Measurements from ENCODE around the gene NPFFR1.

The NPFFR1 gene

DNA sequence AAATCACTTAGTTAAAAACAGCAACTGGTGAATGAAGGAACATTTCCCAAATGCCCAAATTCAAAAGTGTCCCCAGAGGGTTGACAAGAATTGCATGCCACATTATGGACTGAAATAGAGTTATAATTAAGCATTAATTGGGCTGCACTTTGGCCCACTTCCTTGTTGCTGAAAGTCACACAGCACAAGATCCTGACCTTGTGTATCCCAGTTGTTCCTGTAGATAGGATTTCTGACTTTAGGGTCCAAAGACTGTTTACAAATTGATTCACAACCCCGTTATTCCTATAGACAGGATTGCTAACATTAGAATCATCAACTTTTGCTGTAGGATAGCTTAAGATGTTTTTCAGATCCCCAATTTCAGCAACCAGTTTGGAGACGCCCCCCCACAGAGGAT, 31.5 kb upstream of the NPFFR1 start:
- no peak for DNase-seq (ENCODE audit: low read depth)

DNA sequence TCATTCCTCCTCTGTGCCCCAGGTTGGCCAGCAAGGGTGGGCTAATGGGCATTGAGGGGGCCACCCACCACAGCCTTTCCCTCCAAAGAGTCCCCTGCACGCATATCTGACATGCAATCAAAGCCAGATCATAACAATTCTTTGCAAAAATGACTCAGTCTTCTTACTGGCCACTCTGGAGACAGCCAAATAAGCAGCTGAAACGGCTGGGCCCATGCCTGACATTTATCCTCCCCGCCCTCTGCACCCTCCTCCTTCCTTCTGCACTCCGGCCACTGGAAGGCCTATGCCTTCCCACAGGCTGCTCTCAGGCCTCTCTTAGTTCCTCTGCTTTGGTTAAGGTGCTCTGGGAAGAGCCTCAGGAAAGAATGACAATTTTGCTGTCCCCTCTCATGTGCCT, 29.2 kb upstream of the NPFFR1 start:
- DNase-seq (ENCODE audit: low read depth), result no peak

DNA sequence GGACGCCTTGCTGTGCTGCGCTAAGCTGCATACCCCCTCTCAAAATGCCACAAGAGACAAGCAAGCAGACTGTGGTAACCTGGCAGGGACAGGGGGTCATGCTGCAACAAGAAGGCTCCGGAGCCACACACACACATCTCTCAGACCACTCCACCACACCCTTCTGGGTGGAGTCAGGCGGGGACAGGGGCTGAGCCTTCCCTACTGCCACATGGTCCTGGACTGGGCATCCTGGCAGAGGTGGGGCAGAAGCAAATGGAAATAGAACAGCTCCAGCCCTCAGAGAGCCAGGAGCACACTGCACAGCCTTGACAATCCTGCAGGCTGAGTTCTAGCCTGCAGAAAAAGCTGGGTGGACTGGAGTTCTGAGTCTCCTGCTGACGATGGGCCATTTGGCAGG, 28.4 kb upstream of the NPFFR1 start:
- no peak for DNase-seq (ENCODE audit: low read depth)

DNA sequence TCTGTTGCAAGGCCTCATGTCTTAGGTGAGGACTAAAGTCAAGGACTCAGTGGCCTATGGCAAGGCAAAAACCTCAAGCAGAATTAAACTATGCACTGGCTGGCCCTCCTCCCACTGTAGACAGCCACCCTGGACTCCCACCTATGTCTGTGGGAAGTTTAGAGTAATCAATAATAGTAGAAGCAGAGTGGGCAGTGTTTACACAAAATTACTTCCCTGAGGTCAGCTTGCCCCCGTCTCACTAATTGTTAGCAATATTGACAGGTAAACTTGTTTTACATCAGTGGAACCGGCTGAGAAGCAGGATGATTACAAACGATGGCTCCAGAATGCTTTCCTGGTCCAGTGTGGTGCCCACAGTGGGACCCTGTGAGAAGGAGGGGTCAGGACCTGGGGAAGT, 27.9 kb upstream of the NPFFR1 start:
- no peak for DNase-seq (ENCODE audit: low read depth)

DNA sequence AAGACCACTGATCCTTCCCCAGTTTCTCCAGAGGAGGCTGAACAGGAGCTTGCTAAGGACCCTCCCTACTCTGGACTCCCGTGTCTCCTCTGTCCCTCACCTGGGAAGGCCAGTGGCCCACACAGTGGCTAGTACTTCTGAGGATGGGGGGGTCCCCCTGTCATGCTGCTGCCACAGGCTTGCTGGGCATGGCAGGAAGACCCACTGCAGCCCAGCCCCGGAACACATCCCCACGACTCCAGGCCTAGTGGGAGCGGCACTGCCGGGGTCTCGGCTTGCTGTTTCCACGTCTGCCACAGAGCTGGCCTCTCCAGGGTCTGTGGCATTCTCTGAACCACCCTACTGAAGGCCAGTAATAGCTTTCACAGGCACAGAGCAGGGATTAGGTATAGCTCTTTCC, 25.9 kb upstream of the NPFFR1 start:
- DNase-seq (ENCODE audit: low read depth), result no peak

DNA sequence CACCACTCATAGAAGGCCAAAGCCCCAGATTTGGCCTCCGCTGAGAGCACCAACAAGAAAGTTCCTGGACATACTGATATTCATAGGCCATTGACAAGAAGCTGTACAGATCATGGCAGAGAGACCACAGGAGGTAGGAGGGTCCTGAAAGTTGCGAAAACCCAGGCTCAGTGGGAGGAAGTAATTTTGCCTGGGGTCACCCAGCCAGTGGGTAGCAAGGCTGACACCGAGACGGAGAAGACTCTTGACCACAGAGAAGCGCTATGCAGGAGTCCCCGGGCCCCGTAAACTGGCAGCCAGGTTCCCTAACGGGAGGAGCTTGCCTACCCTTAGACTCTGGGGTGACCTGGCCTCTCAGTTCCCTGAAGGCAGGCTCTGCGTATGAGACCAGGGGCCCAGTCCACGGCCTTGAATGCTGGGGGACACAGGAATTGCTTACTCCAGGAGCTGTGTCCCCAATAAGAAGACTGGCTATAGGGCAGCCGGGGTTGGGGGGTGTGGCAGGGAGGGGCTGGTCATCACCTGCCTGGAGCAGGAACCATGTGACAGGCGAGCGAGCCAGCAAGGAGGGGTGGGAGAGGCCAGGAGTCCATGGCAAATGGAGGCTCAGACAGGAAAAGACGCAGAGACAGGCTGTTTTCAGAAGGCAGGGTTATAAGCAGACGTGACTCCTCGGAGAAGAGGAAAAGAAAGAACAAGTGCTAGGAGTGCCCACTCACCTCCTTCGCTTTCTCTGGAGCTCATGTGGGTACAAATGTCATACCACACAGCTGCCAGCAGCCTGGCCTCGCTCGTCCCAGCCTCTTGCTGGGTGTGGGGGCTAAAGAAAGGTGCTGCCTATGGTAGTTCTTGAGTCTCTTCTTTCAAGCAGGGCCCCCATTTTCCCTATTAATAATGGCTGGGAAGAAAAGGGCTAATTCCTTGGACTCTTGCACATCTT, 24.6 kb upstream of the NPFFR1 start:
- DNase-seq (ENCODE audit: low read depth), result no peak

DNA sequence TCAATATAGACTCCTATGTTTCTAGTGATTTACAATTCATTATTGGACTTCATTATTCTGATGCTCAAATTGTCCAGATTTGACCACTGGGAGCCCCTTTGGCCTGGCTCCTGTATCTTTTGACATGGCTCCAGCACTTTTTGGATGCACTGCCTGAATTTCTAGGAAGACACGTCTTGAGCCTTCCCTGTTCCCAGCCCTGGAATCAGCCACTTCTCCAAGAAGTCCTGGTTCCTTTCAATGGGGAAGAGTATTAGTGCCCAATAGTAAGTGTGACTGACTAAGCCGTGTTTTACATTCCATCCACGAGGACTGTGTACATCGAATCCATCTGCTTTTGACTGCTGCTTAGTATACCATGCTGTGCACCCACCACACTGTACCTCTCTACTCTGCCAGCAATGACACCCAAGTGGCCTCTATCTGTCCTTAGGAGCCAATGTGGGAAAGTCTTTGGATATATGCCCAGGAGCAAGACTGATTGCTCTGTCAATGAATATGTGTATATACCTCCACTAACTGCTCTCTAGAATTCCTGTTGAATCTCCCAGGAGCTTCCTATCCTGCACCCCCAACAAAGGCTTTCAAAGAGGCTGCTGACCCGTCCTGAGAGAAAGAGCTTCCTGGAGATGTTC, 23.2 kb upstream of the NPFFR1 start:
- DNase-seq (ENCODE audit: low read depth), result no peak

DNA sequence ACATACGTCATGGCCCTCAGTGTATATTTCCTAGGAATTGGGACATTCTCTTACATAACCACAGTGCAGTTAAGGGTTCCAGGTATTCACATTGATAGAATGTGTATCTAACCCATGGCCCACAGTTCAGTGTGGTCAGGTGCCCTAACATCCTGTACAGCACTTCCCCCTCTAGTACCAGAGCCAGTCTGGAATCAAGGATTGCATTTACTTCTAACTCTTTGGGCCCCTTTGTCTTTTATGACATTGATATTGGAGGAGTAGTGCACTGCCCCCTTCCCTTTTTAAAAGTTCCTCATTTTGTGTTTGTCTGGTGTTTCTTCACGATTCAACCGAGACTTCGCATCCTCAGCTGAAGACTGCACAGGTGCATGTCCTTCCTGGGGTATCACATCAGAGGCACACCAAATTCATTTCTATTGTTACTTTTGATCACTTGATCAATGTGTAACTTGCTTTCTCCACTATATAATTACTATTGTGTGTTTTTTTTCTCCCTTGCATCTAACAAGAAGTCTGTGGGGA, 22.4 kb upstream of the NPFFR1 start:
- no peak for DNase-seq (ENCODE audit: low read depth)

DNA sequence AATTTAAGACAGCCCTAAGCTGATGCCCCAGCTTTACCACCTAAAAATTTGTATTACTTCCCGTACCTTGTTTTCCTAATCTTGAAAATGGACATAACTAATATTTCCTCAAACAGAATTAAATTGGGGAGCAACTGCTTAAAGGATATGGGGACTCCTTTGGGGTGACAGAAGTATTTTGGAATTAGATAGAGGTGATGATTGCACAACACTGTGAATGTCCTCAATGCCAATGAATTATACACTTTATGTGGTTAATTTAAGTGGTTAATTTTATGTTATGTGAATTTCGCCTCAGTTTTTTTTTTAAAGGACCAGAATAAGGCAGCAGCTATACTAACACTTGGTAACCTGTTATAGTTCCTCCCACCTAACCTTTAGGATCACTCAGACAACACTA, 19.9 kb upstream of the NPFFR1 start:
- no peak for DNase-seq (ENCODE audit: low read depth)

DNA sequence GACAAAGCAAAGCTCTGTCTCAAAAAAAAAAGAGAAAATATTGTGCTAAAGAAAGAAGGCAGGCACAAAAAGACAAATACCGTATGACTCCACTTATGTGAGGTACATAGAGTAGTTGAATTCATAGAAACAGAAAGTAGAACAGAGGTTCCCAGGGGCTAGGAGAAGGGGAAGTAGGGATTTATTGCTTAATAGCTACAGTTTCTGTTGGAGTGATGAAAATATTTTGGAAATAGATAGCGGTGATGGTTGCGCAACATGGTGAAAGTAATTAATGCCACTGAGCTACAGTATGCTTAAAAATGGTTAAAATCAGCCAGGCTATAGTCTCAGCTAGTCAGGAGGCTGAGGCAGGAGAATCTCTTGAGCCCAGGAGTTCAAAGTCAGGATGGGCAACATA, 18.5 kb upstream of the NPFFR1 start:
- no peak for DNase-seq (ENCODE audit: low read depth)

DNA sequence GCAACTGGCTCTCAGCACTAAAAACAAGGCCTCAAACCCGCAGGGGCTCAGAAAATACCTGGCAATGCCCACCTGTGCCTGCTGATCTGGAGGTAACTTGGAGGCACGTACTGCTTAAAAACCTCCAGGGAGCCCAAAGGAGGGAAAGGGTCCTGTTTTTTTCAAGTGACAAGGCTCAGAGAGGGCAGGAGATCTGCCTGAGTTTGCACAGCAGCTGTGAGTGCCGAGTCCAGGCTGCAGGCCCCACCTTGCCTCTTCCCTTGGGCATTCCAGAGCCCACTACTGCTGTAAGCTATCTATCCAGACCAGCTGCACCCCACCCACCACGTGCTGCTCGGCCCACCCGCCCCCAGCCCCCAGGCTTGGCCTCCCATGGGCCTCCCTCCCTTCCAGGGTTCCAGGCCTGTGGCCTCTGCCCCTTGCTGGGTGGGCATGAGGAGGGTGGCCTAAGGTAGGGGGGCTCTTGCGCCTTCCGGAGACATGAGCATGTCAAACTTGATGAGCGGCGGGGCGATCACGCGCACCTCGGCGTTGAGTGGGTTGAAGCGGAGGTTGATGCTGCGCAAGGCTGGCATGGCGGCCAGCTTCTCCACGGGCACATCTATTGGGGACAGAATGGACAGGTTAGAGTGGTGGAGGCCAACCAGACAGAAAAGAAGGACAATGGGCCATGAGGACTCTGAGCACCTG, 17.2 kb upstream of the NPFFR1 start:
- DNase-seq (ENCODE audit: low read depth), result no peak

DNA sequence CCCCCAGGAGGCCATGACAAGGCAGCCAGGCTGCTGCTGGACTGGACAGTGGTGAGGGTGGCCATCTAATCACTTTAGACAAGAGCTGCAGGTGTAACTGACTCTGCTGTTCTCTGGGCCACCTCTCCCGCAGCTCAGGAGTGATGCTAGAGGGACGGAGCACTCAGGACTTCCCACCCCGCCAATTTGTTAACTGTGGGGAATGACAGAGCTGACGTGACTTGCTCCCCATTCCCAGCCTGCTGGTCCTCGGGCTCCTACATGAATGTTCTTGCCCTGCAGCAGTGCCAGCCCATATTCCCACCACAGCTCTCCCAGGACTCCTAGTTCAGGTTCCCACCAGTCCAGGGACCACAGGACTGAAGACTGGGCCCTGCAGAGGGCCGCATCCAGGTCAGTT, 16.7 kb upstream of the NPFFR1 start:
- DNase-seq (ENCODE audit: low read depth), result no peak

DNA sequence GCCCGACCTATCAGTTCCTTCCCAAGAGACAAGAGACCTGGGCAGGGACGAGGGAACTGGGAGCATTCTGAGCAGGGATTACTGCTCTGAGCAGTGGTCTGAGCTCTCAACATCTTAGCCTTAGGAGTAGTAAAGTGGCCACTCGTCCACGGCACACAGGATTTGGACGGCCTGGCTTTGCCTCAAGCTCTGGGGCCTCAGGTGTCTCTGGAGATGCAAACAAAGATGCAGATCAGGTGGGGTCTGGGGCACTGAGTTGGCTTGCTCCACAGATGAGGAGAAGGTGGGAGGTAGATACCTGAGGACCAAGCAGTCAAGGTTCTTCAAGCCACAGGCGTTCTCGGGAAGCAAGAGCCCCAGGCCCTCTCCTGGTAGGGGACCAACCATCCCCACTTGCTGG, 16.1 kb upstream of the NPFFR1 start:
- DNase-seq (ENCODE audit: low read depth), result no peak

DNA sequence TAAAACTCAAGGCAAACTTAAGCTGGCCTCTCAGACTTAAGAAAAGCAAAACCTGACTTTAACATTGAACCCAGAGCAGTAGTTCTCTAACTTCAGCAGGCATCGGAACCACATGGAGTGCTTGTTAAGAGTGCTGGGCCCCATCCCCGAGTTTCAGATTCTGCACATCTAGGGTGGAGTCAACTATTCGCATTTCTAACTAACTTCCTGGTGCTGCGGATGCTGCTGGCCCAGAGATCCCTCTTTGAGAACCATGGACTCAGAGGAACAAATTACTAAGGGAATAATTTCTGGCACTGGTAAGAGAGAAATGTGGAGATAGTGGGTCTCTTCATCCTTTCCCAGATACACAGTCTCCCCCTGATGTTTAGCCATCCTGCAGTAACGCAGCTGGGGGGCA, 14.6 kb upstream of the NPFFR1 start:
- DNase-seq (ENCODE audit: low read depth), result no peak

DNA sequence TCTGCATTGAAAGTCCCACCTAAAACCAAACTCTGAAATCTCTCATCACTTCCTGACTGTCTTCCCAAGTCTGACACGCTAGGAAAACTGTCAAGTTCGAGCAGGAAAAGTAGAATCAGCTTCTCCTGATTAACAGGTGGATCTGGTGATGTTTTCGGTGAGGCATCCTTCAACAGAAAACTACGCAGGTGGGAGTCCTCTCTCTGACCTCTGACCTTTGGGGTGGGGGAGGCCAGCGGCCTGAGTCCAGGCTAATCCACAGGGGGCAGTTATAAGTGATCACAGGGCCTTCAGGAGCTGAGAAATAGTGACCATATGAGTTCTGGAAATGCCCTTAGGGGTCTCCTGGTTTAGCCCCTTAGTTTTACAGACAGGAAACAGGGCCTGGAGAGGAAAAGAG, 13.4 kb upstream of the NPFFR1 start:
- no peak for DNase-seq (ENCODE audit: low read depth)

DNA sequence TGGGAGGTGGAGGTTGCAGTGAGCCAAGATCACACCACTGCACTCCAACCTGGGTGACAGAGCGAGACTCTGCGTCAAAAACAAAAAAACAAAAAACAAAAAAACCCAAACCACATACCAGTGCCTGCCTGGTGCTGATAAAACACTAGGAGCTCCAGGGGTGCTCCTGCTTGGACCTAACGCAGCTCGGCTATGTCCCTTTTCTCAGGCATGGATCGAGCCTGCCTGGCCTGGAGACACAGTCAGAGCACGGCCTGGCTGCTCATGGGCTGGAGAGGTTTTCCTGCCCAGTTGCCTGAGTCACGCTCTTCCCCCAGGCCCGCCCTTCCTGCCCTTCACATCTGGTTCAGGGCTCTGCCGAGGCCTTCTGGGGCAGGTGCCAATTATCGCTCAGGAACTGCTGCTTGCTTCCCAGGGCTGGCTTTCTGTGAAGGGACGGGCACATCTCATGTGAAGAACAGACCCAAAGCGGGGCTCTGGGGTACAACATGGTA, 12.6 kb upstream of the NPFFR1 start:
- DNase-seq (ENCODE audit: low read depth), result no peak

DNA sequence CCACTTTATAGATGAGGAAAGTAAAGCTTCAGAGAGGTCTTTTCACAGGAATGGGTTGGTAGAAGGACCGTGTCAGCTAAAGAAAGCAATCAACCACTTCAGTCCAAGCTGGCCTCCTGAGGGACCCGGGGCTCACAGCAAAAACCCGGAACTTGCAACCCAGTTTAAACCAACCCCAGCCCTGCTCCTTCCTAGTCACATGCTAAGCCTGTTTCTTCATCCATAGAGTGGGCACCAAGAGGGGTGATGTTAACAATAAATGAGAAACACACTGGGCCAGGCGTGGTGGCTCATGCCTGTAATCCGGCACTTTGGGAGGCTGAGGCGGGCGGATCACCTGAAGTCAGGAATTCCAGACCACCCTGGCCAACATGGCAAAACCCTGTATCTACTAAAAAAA, 12.1 kb upstream of the NPFFR1 start:
- no peak for DNase-seq (ENCODE audit: low read depth)

DNA sequence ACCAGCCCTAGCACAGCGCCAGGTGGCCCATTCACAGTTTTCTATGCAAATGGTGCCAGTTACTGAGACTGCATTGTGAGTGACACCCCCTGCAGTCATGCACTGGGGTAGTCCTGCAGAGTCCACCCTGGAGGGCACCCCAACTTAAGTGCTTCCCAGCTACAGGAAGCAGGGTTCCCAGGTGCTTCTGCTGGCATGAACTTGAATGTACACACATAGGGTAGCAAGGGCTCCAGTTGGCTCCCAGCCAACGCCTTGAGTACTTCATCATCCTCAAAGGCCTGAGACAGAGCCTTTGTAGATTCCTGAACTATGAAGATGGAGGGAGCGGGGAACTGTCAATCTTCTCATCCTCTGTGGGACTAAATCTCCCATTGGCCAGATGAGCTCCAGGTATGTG, 11.5 kb upstream of the NPFFR1 start:
- no peak for DNase-seq (ENCODE audit: low read depth)

DNA sequence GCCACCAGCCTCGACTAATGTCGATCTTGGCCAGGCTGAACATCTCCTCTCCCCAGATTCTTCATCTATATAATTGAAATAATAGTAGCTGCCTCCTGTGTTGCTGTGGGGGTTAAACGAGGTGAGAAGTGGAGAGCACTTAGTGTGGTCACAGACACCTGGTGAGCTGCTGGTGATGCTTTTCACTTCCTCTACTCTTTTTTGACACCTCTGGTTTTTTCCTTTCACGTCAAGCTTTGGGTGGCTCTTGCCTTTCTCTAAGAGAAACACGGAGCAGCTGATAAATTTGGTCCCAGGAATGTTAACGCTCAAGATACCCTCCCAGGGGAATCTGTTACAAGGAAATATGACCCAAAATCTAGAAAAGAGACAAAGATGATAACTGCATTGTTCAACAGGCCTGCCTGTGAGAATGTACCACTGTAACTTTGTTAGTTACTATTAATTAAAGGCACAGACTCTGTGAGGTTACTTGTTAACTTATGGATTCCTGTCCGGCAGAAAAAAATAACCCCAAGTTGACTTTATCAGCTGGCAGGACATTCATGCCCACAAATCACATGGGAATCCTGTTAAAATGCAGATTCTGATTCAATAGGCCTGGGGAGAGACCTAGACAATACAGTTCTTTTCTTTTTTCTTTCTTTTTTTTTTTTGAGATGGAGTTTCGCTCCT, 9.5 kb upstream of the NPFFR1 start:
- no peak for DNase-seq (ENCODE audit: low read depth)

DNA sequence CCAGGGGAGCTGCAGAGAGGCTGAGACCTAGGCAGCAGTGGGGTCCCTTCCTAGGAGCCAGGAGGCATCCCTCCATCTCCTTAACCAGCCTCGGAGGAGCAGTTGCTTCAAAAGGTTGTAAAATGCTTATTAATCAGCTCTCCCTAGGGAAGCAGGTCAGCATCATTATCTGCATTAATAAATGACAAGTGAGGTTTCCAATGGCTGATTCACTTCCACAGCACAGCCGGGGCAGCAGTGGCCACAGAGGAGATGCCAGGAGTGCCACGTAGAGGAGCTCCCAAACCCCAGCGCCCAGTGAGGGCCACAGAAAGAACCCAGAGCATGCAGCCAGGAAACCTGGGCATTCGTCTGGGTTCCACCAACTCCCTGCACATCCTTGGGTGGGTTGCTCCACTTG, 8.2 kb upstream of the NPFFR1 start:
- no peak for DNase-seq (ENCODE audit: low read depth)

DNA sequence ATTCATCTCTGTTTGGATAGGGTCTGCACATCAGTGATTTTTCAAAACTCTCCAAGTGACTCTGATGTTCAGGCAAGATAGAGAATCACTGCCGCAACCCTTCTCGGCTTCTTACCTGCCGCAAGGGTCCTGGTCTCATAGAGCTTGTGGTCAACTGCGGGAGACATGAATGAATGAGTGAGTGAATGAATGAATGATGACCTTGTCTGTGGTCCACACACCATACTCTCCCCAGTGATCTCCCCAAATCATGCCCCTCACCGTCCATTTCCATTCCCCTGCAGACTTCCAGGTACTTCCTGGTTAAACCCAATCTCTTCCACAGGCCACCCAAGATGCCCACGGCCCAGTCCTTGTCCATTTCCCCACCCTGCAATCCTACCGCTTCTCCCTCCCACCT, 5.9 kb upstream of the NPFFR1 start:
- DNase-seq (ENCODE audit: low read depth), result no peak

DNA sequence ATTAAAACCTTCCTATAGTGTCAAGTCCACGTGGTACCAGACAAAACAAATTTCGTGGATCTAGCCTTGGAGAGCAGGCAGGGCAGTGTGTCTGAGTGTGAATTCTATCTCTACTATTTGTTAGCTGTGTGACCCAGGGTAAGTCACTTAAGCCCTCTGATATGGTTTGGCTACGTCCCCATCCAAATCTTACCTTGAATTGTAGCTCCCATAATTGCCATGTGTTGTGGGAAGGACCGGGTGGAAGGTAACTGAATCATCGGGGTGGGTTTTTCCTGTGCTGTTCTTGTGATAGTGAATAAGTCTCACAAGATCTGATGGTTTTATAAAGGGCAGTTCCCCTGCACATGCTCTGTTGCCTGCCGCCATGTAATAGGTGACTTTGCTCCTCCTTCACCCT, 2.8 kb upstream of the NPFFR1 start:
- DNase-seq (ENCODE audit: low read depth), result no peak

Data from stimulated activated CD8-positive, alpha-beta memory T cell treated with anti-CD3 and anti-CD28 coated beads, Interleukin-12 subunit alpha, Interleukin-12 subunit beta, amount 100 ng/mL, for 1 hour (primary cell).